GM20431 (cell line): ENCODE results near the gene KLF13.

Experiments used
- in situ Hi-C: fragments of 300-500 bp; cut with MseI, MboI; formaldehyde crosslinking; loops from one replicate; pipeline ENCODE4 v1.15.0; 2020; ENCODE audit warnings: low sequenced_read_pairs; ENCODE audit not compliant: unreplicated experiment

Gene KLF13

GRCh38 chr15:31427411-31427810 lies 100.8 kb downstream of the KLF13 start:
- in situ Hi-C loops, result no loop called here
